HT1080 (cell line): Measurements from ENCODE around the gene ZNF619. TPM values are rescaled to one million over a fixed set of nuclear protein-coding genes. Genes with fewer than 3 reads are reported as not detected.

Source experiments
- DNase-seq: peaks from one replicate; pipeline ENCODE4 v3.0.0-alpha.2; 2015; ENCODE audit warnings: low read depth
- total RNA-seq: library from RNA; depleted of rRNA; stranded (reverse); fragments of >200 nt; shearing (Covaris generic); gene quantifications from 2 replicates; pipeline ENCODE4 v1.2.3, GENCODE V29; 2014

The ZNF619 gene
- total RNA-seq, 1 experiment from 2014 or later = 6.3 TPM

DNA sequence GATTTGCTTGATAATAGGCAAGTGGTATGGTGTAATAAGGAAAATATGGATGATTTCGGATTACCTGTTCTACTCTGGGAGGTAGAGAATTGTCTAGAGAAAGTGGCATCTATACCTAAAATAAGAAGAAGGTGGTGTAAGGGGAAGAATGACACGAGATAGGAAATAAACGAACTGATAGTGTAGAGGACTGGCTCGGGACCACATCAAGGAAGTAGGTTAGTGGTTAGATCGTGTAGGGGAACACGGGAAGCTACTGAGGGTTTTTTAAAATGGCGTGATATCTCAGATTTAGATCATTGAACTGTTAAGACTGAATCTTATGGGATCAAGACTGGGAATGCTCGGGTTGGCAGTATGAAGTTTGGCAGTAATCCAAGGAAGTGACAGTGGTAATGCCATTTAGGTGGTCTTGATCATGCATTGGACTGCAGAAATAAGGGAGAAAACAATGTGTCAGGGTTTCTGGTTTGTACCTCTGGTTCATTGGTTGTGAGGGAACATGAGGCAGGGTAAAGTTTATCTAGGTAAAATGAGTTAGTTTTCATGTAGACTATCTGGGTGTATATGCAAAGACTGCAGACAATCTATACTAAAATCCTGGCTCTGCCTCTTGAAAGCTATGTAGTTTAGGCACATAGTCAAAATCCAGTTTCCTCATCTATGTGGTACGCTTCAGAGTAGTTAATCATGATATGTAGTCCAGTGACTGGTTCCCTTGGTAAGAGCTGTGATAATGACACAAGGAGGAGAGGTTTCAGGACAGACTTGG lies 12.4 kb upstream of the ZNF619 start:
- no peak for DNase-seq

DNA sequence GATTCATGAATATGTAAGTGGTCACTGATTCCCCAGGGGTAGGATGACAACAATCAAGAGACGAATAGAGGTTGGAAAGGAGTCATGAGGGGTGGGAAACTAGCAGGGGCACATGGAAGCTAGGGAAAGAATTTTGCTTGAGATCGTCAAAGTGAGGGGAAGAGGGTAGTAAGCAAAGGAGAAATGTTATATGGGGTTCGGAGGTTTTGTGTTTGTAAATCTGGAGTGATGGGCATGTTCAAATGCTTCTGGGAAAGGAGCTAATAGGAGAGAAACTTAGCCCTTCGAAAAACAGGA lies 11.9 kb upstream of the ZNF619 start:
- DNase-seq = no peak

DNA sequence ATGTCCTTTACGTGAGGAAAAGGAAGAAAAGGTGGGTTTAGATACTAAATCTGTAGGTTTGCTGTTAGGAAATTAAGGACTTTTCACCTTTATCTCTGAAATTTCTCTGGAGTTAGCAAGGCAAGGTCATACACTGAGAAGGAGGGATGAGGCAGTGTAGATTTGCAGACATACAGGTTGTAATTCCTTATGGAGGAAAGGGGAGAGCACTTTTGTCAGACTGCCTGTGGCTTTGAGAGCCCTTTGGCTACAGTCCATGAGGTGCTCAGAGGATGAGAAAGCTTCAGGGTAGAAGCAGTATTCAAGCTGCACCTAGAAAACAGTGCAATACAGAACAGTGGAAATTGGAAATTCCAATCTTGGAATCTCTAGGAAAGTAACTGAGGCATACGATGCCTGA lies 11.5 kb upstream of the ZNF619 start:
- no peak for DNase-seq

DNA sequence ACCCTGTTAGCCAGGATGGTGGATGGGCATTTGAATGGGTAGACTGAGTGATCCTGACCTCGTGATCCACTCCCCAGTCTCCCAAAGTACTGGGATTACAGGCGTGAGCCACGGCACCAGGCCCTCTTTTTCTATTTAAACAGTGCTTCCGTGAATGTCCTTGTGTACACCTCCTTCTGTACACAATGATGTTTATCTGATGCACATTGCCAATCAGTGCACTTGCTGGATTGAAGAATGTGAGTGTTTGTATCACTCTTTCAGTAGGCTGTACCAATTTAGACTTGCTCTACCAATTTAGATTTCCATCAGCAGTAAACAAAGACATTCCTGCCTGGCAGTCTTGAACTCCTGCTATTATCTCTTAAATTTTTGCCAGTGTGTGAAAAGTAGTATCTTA lies 8.9 kb upstream of the ZNF619 start:
- DNase-seq = no peak

DNA sequence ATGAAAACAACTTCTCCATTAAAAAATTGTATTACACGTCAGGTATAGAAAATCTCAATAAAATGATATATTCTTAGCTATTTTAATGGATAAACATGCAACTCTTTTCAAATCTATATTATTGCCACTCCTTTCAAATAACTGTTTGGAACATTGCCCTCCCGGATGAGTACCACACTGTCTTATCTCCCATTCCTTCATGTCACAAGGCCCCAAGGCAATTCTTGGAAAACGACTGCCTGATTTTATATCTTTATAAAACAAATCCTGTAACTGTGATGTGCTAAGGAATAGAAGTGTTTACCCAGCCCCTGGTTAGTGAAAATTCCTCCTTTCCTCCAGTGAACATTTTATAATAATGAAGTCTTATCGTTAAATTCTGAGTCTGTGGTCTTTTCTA lies 6.2 kb upstream of the ZNF619 start:
- no peak for DNase-seq

DNA sequence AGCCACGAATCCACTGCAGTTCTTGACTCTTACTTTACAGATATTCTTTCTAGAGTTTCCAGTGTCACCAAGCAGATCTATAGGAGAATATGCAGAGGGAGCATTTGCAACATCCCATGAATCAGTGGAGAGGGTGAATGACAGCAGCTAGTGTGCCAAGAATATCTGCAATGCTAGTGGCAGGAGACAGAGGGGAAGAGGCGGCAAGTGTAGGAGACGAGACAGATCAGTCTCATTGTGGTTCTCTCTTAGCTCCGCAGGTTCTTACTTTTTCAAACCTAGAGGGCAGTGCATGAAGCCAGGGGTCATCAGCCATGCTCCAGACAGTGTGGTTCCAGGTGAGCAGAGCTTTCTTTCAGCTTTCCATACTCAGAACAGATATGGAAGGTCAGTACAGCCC lies 744 bp downstream of the ZNF619 start:
- no peak for DNase-seq

DNA sequence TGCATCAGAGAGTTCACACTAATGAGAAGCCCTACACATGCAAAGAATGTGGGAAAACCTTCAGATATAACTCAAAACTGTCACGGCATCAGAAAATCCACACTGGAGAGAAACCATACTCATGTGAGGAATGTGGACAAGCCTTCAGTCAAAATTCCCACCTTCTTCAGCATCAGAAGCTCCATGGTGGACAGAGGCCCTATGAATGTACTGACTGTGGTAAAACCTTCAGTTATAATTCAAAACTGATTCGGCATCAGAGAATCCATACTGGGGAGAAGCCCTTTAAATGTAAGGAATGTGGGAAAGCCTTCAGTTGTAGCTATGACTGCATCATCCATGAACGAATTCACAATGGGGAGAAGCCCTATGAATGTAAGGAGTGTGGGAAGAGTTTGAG lies 10.2 kb downstream of the ZNF619 start:
- DNase-seq = no peak

DNA sequence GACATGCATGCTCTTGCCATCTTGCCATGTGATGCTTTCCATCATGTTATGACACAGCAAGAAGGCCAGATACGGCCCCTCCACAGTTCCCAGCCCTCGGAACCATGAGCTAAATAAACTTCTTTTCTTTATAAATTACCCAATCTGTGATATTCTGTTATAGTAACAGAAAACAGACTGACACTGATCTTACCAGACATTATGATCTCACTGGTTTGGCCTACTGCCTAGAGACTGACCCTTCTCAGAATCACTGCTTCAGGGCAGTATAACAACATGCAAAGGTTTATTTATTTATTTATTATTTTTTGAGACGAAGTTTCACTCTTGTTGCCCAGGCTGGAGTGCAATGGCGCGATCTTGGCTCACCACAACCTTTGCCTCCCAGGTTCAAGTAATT lies 14.0 kb downstream of the ZNF619 start:
- no peak for DNase-seq

DNA sequence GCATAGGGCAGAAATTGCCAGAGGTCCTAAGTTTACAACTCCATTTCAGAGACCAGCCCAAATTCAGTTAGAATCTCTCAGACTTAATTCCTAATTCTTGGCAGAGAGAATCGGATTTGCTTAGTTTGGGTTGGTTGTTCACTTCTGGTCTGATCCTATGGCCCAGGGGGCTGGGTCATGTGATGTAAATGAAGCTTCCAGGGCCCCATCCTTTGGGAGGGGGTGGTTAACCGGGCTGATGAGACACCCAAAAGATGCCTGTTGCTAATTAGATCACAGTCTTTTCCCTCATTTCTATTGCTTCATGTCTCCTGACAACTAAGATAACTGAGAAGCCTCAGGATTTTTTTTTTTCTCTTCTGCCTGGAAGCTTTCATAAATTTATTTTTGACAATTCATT lies 17.8 kb downstream of the ZNF619 start:
- no peak for DNase-seq

DNA sequence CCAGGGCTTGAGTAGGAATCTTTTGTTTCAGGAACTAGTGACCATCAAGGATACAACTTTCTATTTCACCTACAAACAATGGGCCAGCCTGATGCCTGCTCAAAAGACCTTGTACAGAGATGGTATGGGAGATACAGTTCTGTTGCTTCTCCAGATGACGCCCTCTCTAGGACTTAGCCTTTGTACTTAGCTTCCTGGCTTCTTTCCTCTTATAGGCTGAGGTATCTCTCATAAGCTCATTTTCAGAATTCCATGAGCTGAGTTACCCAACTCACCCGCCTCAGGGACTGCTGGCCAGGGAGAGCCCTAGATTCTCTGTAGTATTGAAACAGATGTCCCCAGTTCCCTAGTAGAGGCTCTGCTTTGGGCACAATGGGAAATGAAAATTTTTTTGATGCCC lies 20.4 kb downstream of the ZNF619 start:
- no peak for DNase-seq

DNA sequence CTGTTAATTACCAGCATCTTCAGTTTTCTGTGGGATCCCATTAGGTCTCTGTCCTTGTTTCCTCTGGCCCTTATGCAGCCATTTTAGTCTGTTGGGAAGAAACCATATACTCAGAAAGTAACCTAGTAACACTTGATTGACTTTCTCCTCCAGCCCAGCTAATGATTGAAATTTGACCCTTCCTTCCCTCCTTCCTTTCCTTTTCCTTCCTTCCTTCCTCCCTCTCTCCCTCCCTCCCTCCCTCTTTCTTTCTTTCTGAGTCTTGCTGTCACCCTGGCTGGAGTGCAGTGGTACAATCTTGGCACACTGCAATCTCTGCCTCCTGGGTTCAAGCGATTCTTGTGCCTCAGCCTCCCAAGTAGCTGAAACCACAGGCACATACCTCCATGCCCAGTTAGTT lies 23.0 kb downstream of the ZNF619 start:
- no peak for DNase-seq

DNA sequence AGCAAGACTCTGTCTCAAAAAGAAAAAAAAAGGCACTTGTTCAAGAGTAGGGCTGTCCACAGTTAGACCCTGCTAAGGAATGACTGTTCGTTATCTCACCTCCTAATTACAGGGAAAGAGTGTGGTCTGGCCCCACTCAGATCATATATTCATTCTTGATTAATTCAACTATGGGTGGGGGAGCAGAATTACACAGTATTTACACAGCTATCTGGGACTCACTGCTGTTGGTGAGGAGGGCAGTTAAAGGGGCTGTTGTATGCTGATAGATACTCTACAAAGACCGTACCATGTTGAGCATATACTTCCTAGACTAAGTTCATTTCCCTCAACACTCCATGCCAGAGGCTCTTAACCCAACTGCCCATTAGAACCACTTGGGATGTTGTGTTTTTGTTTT lies 25.1 kb downstream of the ZNF619 start:
- DNase-seq = no peak

DNA sequence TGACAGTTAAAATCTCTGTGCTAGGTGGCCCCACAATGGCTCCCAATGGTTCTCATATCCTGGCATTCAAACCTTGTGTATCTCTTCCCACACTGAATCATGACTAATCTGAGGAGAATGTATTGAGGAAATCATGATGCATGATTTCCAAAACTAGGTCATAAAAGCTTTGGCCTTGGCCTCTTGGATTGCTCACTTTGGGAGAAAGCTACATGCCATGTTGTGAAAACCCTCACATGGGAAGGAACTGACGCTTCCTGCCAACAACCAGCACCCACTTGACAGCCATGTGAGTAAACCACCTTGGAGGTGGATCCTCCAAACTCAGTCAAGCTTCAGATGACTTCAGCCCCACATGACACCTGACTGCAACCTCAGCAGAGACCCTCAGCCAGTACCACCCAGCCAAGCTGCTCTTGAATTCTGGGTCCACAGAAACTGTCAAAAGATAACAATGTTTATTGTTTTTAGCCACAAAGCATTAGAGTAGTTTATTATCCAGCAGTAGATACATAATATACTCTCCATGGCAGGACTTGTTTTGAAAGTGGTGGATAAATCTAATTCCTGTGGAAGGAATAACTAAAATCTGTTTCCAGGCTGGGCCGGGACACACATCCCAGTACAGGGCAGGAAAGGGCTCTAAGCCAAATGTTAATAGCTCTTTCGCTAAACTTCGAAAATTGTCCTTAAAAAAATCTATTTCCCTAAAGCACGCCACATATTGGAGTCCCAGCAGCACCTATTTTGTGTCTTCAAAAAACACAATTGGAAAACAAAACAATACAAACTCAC lies 27.9 kb downstream of the ZNF619 start:
- peak; percentile 99 for DNase-seq

DNA sequence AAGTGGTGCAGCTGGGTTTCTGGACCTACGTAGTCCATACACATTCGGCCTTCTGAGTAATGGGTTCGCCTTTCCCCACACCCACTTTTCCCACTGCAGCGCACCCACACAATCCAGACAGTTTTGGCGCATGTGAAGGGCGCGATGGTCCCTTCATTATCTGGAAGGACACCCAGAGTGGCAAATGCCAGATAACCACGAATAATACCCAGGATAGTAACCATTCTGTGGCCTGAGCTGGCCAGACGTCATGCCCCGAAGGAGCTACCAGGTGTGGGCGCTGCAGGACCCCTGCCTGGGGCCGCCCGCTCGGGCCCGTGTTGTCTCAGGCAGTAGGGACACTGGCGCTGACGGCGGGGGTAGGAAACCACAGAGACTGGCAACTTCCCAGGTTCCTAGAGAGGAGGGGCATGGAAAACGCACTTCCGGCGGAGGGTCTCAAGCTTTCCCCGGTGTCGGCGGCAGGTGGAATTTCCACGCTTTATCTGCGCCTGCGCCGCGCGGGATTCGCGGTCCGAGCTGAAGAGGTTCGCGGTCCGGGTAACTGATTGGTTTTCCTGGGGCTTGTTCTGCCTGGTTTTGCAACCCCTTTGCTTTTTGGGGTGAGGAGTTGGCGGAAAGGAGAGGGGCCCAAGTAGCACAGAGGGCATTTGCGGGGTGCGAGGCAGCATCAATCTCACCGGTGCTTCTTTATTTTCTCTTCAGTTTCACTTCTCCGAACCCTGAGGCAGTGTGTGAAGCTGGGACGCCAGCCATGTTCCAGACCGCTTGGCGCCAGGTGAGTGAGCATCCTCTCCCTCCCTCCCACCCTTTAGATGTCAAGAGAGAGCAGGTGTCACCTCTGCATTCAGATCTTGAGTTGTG lies 28.9 kb downstream of the ZNF619 start, which contains the start of gene ZNF620:
TSS of gene ZNF620 (plus strand) at position 441 of the 864 bp plus-strand sequence. CDS start at position 755, 314 bp downstream.
- DNase-seq = peak; percentile 75

DNA sequence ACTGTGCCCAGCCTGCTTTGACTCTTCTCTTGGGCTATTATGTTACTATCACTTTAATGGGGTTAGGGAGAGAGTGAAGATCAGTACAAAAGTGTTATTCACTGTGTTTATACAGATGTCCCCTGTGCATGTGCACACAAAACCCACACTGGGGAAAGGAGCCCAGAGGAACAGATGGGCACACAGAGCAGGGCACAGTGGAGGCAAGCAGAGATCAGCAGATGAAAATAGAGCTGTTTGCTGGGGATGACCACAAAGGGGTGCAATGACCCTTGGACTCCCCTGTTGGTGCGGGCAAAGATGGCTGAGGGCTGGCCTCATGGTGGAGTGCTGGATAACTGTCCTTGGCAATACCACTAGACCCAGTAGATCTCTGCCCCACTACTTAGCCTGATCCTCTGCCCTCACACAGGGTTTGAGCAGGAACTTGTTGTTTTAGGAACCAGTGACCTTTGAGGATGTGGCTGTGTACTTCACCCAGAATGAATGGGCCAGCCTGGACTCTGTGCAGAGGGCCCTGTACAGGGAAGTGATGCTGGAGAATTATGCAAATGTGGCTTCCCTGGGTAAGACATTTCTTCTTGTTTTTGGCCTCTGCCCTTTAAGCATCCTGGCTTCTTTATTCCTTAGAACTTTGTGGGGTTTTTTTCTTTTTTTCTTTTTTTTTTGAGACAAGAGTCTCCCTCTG lies 34.3 kb downstream of the ZNF619 start:
- no peak for DNase-seq

DNA sequence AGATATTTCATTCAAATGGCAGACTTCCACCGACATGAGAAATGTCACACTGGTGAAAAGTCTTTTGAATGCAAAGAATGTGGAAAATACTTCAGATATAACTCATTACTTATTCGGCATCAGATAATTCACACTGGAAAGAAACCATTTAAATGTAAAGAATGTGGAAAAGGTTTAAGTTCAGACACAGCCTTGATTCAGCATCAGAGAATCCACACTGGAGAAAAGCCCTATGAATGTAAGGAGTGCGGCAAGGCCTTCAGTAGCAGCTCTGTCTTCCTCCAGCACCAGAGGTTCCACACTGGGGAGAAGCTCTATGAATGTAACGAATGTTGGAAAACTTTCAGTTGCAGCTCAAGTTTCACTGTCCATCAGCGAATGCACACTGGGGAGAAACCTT lies 39.3 kb downstream of the ZNF619 start:
- DNase-seq = no peak

DNA sequence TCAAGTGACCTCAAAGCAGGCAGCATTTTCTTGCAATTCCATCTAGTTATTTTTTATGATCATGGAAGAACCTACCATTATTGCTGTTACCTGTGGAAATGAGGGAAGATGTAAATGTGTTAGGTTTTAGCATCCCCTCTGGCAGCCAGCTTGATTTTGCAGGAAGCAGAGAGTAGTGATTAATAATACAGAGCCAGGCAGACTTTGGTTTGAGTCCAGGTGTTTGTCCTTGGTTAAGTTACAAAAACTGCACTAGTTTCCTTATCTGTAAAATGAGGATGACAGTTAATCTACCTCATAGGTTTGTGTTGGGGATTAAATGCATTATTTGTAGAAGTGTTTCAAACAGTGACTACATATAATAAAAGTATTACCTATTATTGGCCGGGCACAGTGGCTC lies 41.1 kb downstream of the ZNF619 start:
- no peak for DNase-seq

DNA sequence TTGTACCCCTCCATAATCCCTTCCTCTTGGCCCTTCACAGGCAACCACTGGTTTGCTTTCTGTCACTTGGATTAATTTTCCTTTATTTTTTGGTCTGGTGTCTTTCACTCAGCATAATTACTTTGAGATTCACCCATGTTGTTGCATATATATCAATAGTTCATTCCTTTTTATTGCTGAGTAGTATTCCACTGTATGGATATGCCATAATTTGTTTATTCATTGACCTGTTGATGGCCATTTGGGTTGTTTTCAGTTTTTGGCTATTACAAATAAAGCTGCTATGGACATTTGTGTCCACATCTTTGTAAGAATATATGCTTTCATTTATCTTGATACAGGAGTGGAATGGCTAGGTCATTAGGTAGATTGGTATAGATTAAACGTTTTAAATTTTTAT lies 41.9 kb downstream of the ZNF619 start:
- DNase-seq = no peak

DNA sequence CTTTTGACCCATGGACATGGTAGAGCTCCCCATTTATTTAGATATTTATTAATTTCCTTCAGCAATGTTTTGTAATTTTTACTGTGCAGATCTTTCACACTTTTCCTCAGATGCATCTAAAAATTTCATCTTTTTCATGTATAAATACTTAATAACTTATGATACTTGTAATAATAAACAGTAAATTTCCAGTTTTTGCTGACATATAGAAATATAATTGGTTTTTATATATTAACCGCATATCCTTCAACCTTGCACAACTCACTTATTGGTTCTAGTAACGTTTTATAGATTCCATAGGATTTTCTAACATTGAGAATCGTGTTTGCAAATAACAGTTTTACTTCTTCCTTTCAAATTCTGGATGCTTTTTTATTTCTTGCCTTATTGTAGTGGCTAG lies 44.3 kb downstream of the ZNF619 start:
- no peak for DNase-seq

DNA sequence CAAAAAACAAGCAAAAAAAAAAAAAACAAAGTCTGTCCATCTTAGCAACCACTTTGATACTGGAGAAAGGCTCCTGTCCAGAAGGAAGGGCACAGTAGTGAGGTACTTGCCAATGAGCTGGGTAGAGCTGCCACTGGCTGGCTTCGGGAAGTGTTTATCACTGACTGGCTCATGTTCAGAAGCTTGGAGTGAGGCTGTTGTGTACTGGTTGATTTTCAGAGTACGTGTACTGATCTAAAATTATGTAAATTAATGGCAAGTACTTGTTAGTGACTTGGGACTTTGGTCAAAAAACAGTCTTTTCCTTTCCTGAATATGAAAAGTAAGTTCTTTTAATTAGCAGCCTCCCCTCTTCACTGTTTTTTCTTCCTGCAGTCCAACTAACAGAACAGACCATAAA lies 46.9 kb downstream of the ZNF619 start:
- DNase-seq = no peak

DNA sequence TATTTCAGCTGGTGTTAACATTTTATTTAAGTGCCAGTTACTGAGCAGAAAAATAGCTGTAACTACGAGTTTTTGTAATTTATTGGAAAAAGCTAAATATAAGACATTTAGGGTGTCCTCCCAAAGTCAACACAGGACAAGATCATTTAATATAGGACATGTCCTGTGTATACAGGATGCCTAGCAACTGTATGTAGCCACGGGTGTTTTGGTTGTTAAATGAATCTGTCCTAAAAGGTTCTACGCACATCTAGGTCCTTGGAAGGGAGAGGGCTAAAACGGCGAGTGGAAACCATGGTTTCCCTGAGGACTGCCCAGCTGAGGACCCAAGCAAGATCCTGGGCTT lies 47.3 kb downstream of the ZNF619 start:
- no peak for DNase-seq
